GM12875 (cell line): Measurements from ENCODE around the gene ADAMTS18.

ENCODE experiments used
- H3K4me3 ChIP-seq: one replicate; pipeline ENCODE4 v1.5.1; 2011; ENCODE audit warnings: low read depth, low read length, control low read depth
- CTCF ChIP-seq: IDR thresholded peaks from 2 replicates; pipeline ENCODE4 v1.5.1; 2011; ENCODE audit warnings: low read depth, mild to moderate bottlenecking, control low read depth, inconsistent platforms, low read length, moderate library complexity, borderline replicate concordance; ENCODE audit not compliant: insufficient read depth

Gene ADAMTS18

GRCh38 chr16:77297996-77298395 is 136.8 kb downstream of the ADAMTS18 start:
- H3K4me3 ChIP-seq = no peak overlapping the region
- TF ChIP-seq CTCF = no peak

- no peak for TF ChIP-seq CTCF
- H3K4me3 ChIP-seq = no peak overlapping the region
Measured at GRCh38 chr16:77295896-77296295, 138.9 kb downstream of the ADAMTS18 start.

- no peak overlapping the region for H3K4me3 ChIP-seq
- TF ChIP-seq CTCF = no peak
Measured at GRCh38 chr16:77290451-77291115, 144.3 kb downstream of the ADAMTS18 start.

GRCh38 chr16:77289331-77289809 is 145.5 kb downstream of the ADAMTS18 start:
- TF ChIP-seq CTCF = no peak
- no peak overlapping the region for H3K4me3 ChIP-seq

GRCh38 chr16:77288222-77288621 is 146.6 kb downstream of the ADAMTS18 start:
- H3K4me3 ChIP-seq = no peak overlapping the region
- no peak for TF ChIP-seq CTCF

GRCh38 chr16:77285676-77286075 is 149.2 kb downstream of the ADAMTS18 start:
- no peak overlapping the region for H3K4me3 ChIP-seq

More at GRCh38 chr16:77285676-77286075, 149.2 kb downstream of the ADAMTS18 start:
- TF ChIP-seq CTCF = no peak
